NCI-H1930 (cell line): ENCODE results near the gene TMEM120B.

Source experiments
- DNase-seq, 2 experiments: peaks; one replicate each; lab custom pipeline; 2025; lab: John Stamatoyannopoulos, UW

The TMEM120B gene

DNA sequence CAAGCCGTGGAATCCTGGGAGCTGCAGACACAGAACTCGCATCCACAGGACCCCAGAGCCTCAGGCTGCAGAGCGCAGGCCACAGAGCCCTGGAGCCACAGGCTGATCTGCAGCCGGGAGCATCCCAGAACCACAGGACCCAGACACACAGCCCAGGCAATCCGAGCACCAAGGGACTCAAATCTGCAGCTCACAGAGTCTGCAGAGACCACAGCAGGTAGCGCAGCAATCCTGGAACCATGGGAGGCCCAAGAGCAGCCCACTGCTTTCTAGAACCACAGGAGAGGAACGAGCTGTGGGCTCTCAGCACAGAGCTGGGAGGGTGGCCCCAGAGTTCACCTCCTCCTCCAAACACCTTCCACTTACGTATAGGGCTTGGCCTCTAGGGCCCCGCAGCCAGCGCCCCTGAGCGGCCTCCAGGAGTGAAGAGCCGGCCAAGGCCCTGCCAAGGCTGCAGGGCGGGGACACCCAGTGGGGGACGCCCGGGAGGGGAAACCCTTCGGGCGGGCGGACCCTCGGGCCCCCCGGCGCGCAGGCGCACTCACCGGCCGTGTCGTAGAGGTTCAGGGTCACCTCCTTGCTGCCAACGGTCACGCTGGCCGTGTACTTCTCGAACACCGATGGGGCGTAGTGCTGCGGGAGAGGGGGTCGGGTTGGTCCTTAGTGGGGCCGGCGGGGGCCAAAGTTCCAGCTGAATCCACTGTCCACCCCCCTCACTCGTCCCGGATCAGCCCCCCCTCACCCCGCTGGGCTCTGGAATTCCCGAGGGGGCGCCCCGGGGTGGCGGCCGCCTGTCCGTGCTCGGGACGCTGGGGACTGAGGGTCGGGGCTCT lies 80.3 kb downstream of the TMEM120B start:
- no peak for DNase-seq

GRCh38 chr12:121793440-121793837 lies 80.9 kb downstream of the TMEM120B start, which contains the start of gene RHOF:
TSS of gene RHOF (minus strand) at chr12:121793688. CDS start at chr12:121793633, 55 bp downstream.
- DNase-seq, result no peak

GRCh38 chr12:121793838-121794533 lies 81.4 kb downstream of the TMEM120B start:
- DNase-seq, result peak; percentile 82 to 90

GRCh38 chr12:121794534-121795033 lies 82.0 kb downstream of the TMEM120B start:
- DNase-seq, result no peak

DNA sequence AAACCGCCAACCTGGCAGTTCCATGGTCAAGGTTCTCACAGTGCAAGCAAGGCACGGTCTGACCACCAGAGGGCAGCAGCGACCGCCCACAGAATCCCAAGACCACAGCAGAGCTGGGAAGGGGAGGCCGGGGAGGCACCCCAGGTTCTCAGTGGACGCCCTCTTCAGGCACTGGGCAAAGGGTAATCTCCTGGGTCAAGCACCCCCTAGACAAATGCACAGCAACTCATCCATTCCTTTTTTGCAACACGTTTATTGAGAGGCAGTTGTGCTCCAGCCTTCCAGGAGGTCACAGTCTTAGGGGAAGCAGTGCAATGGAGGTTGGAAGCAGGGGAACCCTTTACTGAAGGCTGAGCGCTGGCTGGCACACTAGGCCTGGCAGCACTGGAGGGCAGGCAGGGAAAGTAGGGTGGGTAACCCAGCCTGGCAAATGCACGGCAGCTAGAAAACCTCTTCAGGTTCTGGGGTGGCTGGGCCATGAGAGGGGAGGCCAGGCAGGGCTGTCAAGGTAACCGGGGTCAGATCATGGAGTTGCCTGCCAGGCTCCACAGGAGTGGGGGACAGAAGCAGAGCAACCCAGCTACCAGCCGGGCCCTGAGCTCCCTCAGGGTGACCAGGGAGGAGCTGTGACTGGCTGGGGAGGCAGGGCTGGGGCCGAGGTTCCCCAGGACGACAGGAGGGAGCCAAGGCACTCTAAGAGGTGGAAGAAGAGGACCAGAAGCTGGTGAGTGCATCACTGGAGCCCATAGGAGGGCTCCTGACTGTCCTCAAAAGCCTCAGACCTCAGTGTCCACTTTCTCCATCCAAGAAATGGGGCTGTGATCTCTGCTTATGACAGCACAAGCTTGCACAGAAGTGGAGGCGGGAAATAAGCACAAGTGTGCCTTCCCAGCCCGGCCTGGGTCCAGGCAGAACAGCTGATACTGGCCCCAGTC lies 82.7 kb downstream of the TMEM120B start:
- peak; percentile 68 to 78 for DNase-seq

- no peak for DNase-seq
Observed at GRCh38 chr12:121796855-121797751, 84.6 kb downstream of the TMEM120B start.

DNA sequence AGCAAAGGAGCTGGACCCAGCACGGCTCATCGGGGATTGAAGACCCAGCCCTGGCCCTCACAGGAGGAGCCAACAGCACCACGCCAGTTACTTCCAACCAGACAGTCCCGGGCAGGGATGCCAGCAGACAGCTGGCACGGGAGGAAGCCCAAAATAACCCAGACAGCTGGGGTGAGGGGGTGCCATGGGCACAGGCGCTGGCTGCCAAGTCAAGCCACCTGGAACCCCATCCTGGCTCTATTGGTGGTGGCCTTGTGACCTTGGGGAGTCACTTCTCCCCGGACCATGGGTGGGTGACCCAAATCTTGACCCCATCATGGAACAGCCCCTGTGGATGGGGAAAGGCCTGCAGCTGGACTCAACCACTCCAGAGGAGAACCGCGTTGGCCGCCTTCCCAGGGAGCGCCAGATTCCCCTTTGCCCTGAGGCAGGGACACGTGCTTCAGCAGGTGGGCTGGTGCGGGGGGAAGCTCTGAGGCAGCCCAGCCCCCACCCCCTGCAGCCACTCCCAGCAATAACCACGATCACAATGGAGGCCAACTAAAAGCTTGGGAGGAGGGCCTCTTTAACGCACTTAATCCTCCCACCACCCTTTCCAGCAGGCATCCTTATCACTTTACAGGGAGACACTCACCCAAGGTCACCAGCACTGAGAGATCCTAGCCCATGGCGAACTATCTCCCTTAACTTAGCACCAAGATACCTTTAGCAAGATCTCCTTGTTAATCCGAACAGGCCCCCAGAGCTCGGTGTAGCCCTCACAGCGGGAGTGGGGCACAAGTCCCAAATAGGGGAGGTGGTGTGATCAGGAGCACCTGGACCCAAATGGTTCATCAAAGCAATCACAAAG lies 85.6 kb downstream of the TMEM120B start:
- no peak for DNase-seq

DNA sequence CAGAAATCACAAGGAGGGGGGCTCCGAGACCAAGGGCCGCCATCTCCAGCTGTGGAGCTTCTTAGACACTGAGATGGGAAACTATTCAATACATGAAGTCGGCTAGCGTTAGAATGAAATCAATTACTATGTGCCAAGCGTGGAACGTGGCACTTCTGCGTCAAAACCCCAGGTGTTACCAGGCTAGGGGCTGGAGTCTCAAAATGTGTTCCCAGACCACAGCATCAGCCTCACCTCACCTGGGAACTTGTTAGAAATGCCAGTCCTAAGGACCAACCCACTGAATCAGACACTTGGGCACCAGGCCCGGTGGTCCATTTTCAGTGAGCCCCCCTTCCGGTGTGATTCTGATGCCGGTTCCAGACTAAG lies 86.2 kb downstream of the TMEM120B start:
- DNase-seq, result no peak

DNA sequence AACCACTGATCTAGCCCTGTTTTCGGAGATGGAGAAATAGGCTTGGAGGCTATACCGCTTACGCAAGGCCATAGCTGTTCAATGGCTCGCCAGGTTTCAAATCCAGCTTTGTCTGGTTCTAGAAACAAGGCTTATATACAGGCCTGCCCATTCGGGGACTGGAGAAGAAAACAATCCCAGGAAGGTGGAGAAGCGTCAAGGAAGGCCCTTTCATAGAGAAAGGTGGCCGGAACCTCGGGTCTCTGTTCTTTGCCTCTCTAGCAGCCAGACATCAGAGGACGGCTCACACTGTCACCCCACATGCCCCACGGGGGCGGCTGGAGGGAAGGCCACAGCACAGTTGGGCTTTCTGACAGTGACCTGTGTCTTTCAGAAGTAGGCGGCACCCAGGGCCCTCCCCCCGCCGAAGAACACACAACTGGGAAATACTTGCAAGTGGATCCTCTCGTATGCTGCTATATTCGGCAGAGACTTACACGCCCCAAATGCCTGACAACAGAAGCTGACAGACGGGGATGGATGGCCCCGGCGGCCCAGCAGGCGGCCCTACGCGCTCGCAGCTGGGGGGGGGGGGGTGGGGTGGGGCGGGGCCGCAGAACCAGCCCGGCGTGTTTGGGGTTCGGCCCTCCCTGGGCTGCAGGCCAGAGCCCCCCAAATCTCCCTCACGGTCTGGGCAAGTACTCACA lies 86.7 kb downstream of the TMEM120B start:
- peak in 1 of 2 experiments; percentile 23 for DNase-seq

DNA sequence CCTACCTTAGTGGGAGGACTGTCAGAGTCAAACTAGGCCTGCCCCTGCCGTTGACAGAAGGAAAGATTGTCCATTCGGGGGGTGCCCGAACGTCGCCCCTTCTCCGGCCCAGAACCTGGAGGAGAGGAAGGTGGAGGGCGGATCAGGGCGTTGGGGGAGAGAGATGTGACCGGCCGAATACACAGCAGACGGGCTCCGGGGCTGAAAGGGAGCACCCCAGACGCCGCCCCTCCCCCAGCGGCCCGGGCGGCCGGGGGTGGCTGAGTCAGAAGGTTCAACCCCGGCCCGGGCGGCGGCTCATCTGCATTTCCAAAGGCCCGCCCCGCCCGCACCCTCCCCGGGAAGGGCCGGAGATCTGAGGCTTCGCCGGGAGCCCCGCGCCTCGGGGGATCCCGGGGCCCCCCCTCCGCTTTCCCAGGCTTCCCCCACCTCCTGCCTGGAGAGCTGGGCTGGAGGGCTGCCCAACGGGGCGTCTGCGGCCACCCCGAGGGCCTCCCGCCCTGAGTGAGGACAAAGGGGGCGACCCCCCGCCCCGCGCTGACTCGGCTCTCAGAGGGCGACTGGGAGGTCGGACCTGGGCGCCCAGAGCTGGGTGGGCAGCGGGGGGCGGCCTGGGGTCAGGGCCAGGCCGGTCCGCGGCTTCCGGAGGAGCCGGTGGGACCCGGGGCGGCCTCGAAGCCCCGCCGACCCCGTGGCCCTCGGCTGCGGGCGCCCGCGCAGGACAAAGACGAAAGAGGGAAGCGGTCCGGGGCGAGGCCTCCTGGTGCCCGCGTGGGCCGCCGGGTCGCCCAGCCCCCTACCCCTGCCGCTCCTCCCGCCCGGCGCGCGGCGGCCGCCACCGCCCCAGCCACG lies 87.5 kb downstream of the TMEM120B start:
- DNase-seq, result peak in 1 of 2 experiments; percentile 24

DNA sequence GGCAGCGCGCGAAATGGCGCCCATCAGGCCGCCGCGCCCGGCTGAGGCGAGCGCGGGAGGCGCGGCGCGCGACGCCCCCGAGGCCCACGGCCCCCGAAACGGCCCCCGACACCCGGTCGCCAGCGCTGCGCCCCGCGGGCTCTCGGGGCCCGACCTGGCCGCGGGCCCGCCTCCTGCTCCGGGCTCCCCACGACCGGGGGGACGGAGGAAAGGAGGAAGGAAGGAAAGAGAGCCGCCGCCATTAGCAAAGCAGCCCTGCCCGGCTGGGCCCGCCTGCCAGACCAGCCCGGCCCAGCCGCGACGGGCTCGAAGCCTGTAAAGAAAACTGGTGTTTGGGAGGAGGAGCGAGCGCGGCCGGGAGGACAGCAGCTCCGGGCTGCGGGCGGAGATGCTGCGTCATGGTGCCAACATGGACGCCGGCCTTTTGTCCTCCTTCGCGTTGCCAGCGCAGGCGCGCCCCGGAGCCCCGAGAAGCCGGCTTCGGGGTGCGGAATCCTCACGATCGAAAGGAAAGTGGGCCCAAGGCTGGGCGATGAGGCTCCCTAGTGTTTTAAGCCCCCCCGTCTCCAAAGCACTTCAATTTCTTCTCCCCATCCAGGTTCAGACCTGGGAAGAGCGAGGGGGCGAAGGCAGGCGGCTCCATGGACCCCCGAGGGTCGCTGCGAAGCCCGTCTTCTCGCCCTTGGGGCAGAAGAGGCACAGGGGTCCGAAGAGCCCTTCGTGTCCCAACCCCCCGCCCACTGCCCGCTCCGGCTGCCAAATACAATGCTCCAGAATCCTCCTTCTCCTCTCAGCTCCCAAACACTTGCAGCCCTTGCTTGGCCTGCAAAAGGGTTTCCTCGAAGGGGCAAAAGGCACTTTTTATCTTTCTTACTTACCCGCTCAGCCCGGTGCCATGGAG lies 88.4 kb downstream of the TMEM120B start:
- no peak for DNase-seq

- peak; percentile 24 to 55 for DNase-seq
Observed at GRCh38 chr12:121801595-121802484, 89.3 kb downstream of the TMEM120B start.

DNA sequence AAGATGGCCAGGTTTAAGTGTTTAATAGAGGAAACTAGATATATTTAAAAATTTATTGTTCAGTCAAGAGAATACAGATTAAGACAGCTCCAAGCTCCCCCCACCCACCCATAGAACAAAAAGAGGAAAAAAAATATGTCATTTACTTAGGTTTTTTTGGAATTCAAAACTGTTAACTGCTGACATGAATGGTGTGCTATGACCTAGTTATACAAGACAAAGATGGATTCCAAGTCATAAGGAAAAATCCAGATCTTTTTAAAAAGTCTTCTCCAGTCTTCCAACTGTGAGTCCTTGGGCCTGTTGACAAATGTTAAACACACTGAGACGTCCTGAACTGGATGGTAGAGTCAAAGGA lies 89.9 kb downstream of the TMEM120B start:
- no peak for DNase-seq

- peak; percentile 84 for DNase-seq
Observed at GRCh38 chr12:121802843-121803698, 90.5 kb downstream of the TMEM120B start.

DNA sequence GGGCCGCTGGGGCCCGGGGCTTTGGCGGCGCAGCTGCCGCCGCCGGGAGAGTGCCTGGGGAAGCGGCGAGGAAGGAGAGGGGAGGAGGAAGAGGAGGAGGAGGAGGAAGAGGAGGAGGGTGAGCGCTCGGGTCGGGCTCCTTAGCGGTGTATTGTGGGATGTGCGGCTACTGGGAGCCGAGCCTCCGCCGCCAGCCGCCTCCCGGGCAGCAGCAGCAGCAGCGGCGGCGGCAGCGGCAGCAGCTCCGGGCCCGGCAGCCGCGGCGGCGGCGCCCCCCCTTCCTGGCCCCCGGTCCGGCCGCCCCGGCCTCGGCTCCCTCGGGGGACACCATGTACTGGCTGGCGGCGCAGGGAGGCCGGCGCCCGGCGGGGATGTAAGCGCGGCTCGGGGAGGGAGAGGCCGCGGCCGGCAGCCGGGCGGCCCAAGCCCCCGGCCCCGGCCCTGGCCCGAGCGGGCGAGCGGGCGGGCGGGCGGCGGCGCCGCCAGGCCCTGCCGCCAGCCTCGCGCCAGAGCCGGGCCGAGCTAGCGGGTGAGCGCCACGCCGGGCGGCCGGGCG lies 91.4 kb downstream of the TMEM120B start, which contains the start of gene SETD1B:
SETD1B (plus strand) TSS at position 149 of the 556 bp plus-strand sequence. CDS start 729 bp downstream, outside the sequence.
- DNase-seq, result no peak
